ENCODE measurements around the gene CLSTN2. TPM values are rescaled to one million over a fixed set of nuclear protein-coding genes. Genes with fewer than 3 reads are reported as not detected.

The CLSTN2 gene
- total and polyA plus RNA-seq, 5 experiments from 2014 or later: not detected

DNA sequence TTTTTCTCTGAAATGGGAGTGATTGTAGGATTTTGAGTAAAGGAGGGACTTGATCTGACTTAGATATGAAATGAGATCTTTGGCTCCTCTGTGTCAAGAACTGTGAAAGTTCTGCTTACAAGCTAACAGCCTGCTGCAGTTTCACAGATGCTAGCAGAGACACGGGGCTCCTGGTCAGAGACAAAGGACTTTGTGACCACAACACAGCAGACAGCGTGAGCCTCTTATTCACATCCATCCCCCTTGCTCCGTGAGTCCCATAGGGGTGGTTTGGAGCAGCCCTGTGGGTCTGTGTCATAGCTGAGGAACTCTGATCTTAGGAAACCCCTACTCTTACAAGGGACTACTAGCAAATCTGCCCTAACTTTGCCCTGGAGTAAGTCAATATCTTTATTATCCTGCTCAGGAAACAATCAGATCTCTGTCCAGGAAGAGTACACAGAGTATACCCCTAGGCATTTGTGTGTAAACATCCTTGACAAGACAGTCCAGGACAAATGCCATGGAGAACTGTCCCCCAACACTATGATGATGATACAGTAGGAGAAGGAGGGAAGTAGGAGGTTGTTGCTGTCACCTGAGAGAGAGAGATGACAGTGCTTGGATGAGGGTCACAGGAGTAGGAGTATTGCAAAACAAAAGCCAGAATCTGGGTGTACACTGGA is 80.0 kb downstream of the CLSTN2 start:
- H3K27ac Mint-ChIP-seq: no peak overlapping the region
- no peaks in the 10 kb centered on the region for H3K36me3 Mint-ChIP-seq
- no peaks in the 10 kb centered on the region for H3K4me1 Mint-ChIP-seq
- ATAC-seq (peak in 1 of 2 donors; percentile 5), DNase-seq (no peak)
- H3K9me3 Mint-ChIP-seq: no peaks in the 10 kb centered on the region
- peaks cover 0 to 15% (median 4%) of the 10 kb centered on the region in 5 donors for H3K27me3 Mint-ChIP-seq
- no peak overlapping the region for H3K4me3 Mint-ChIP-seq
- POLR2A ChIA-PET: no interaction called here

DNA sequence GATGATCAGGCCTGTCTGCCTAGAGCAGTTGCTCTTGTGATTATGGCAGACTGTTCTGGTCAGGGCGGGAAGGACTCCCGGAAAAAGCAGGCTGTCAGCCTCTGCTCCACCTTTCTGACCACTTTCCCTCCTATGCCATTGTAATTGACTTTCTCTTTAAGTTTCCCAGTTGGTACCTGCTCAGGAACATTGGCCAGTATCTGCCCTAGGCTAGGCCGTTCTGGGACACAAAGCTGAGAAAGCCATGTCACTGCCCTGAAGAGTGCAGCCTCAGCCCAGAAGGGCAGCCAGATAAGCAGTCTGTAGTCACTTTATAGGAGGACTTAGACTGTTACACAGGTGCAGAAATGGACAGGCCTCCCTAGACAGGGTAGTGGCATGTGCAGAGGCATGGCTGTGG is 80.8 kb downstream of the CLSTN2 start:
- no peak for ATAC-seq
- POLR2A ChIA-PET: no interaction called here
- Mint-ChIP-seq H3K27ac (no peak overlapping the region), H3K9me3 (no peaks in the 10 kb centered on the region), H3K36me3 (no peaks in the 10 kb centered on the region), H3K4me1 (no peaks in the 10 kb centered on the region), H3K27me3 (peaks cover 0 to 14% (median 3%) of the 10 kb centered on the region in 5 donors), H3K4me3 (no peak overlapping the region)
- no peak for DNase-seq

DNA sequence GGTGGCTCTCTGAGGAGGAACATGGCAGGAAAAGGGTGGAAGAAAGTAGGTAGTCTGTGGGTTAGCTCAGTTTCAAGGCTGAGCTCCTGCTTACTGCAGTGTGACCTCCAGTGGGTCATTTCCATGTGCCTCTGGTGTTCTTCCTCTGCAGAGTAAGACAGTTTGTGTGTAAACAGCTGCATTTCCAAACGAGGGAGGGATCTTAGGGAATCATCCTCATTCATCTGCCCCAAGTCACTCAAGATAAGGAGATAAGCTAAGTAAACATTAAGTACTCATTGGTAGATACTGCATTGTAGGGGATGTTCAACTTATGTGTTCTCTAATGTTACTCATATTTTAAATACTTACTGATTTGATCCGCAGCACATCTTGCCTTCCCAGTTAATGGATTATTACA is 83.6 kb downstream of the CLSTN2 start:
- H3K9me3 Mint-ChIP-seq: no peaks in the 10 kb centered on the region
- DNase-seq (no peak), ATAC-seq (no peak)
- no peak overlapping the region for H3K4me3 Mint-ChIP-seq
- POLR2A ChIA-PET: no interaction called here
- H3K36me3 Mint-ChIP-seq: no peaks in the 10 kb centered on the region
- peaks cover 0 to 2% (median 0%) of the 10 kb centered on the region in 4 donors for H3K4me1 Mint-ChIP-seq
- peaks cover 0 to 17% (median 0%) of the 10 kb centered on the region in 5 donors for H3K27me3 Mint-ChIP-seq
- no peak overlapping the region for H3K27ac Mint-ChIP-seq

DNA sequence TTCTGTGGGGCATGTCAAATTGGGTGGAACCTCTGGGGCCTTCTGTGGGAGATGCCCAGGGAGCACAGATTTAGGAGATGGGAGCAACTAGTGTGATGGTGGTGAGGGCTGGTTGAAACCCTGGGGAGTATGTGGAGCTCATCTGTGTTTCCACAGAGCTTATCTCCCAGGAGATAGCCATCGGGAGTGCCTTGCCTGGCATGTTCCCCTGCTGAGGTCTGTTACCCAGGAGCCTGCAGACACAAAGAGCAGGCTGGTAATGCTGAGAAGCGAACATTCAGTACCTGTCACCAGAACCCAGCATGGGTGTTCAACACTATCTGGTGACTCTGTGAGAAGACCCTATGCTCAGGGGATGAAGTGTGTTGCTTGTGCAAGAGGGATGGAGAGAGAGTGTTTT is 85.0 kb downstream of the CLSTN2 start:
- H3K4me3 Mint-ChIP-seq: no peak overlapping the region
- no peaks in the 10 kb centered on the region for H3K36me3 Mint-ChIP-seq
- no peak for ATAC-seq
- H3K4me1 Mint-ChIP-seq: peaks cover 0 to 2% (median 0%) of the 10 kb centered on the region in 4 donors
- no peaks in the 10 kb centered on the region for H3K9me3 Mint-ChIP-seq
- H3K27ac Mint-ChIP-seq: no peak overlapping the region
- DNase-seq: no peak
- POLR2A ChIA-PET: no interaction called here
- H3K27me3 Mint-ChIP-seq: peaks cover 0 to 13% (median 0%) of the 10 kb centered on the region in 5 donors

DNA sequence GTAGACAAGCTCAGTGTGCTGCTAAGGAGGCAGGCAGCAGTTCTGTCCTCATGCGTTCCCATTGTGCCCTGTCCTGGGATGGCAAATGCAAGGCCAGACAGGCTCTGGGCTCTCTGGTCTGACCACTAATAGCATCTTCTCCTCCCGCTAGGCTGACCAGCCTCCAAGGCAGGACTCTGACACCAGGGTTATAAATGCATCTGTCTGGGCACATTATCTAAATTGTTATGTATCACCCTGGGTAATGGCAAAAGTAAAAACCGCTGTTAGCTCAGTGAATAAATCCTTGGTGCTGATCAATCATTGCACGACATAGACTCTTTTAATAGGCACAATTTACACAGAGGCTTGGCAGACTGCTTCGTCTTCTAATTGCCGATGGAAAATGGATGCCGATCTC is 85.6 kb downstream of the CLSTN2 start:
- Mint-ChIP-seq H3K4me1 (peaks cover 0 to 2% (median 0%) of the 10 kb centered on the region in 4 donors), H3K4me3 (no peak overlapping the region), H3K36me3 (no peaks in the 10 kb centered on the region), H3K27ac (no peak overlapping the region), H3K27me3 (peaks cover 0 to 15% (median 0%) of the 10 kb centered on the region in 5 donors), H3K9me3 (peaks cover 0 to 2% (median 0%) of the 10 kb centered on the region in 9 donors)
- DNase-seq (no peak), ATAC-seq (no peak)
- POLR2A ChIA-PET: no interaction called here

DNA sequence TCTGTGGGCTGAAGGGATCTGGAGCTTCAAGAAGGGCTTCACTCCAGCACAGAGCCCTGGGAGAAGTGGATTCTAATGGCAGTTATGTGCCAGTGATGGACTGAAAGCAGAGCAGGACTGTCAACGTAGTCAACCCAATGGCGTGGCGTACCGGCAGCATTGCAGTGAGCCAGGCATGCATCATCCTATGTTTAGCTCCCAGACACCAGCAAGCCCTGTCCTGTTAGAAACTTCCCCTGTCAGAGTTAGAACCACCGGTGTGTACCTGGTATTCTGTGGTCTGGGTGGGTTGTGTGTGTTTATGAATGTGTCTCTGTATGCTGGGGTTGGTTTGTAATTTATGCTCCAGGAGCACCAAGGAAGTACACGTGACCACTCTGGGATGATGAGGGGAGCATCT is 86.3 kb downstream of the CLSTN2 start:
- Mint-ChIP-seq H3K27me3 (peaks cover 0 to 18% (median 0%) of the 10 kb centered on the region in 5 donors), H3K9me3 (peaks cover 0 to 2% (median 0%) of the 10 kb centered on the region in 9 donors), H3K27ac (no peak overlapping the region), H3K4me1 (peaks cover 0 to 2% (median 0%) of the 10 kb centered on the region in 4 donors), H3K36me3 (no peaks in the 10 kb centered on the region), H3K4me3 (no peak overlapping the region)
- POLR2A ChIA-PET: no interaction called here
- DNase-seq: no peak
- ATAC-seq: no peak

DNA sequence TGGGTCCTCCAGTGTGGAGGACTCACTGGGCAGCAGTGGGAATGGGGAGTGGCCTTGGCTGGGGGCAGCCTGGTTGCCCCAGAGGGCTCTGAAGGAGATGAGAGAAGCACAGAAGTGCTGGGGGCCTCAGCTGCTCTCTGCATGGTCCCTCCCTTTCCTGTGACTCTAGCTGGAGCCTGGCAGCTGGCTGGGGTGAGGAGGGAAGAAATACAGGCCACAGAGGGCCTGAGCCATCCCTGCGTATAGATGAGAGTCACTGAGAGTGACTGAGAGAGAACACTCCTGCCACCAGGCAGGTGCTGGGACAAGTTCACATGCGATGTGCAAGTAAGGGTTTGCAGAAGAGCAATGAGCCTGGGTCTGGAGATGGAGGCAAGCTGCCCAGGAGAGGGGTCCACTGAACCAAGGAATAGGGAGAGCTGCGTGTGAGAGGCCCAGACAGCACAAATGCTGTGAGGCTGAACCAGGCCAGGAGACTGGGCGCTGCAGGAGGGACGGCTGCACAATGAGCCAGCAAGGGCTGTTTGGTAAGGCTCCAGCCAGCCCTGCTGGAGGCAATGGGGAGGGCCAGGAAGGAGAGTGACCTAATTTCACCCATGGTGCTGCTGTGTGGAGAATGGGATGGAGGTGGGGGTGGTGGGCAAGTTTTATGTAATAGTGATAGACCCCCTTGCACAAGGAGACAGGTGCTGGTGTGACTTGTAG is 87.2 kb downstream of the CLSTN2 start:
- H3K9me3 Mint-ChIP-seq: peaks cover 0 to 2% (median 0%) of the 10 kb centered on the region in 9 donors

DNA sequence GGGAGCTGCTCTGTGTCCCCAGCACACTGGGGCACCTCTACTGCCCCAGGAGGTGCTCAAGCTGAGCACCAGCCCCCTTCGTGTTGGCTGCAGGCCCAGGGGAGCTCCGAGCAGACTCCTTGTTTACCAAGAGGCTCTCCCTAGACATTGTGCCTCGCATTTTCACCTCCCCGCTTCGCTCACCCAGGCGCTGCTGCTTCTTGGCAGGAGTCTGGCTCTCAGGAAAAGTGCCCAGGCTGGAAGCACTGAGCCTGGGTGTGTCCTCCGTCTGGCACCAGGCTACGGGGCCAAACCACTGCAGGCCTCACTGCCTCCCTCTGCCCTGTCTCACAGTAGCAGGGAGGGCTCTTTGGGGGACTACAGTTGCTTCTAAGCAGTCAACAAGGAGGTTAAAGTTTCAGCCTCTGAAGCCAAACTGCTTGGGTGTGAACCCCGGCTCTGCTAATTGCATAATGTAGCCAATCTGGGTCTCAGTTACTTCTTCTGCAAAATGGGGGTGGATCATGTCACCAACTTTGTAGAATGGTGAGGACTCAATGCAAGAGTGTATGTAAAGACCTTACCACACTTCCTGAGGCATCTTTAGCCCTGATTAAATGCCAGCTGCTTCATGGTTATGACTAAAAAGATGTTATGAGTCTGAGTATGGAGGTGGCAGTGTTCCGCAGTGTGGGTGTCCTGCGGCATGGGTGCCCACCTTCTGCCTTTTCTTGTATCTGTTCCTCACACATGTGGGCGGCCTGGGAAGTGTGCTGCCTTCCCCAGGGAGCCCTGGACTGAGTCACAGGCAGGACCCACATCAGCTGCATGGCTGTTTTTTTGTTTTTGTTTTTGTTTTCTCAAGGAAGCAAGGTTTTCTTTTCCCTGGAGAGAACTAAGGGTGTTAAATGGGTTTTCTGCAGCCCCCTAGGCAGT is 88.9 kb downstream of the CLSTN2 start:
- no peak for DNase-seq
- H3K36me3 Mint-ChIP-seq: no peaks in the 10 kb centered on the region
- POLR2A ChIA-PET: no interaction called here
- peaks cover 0 to 2% (median 0%) of the 10 kb centered on the region in 9 donors for H3K9me3 Mint-ChIP-seq
- ATAC-seq: no peak
- no peak overlapping the region for H3K4me3 Mint-ChIP-seq
- H3K27ac Mint-ChIP-seq: no peak overlapping the region
- H3K27me3 Mint-ChIP-seq: peaks cover 0 to 22% (median 2%) of the 10 kb centered on the region in 5 donors
- peaks cover 0 to 2% (median 0%) of the 10 kb centered on the region in 4 donors for H3K4me1 Mint-ChIP-seq

More for the DNA sequence above, 87.2 kb downstream of the CLSTN2 start:
- Mint-ChIP-seq H3K27ac (no peak overlapping the region), H3K4me3 (no peak overlapping the region), H3K27me3 (peaks cover 0 to 18% (median 0%) of the 10 kb centered on the region in 5 donors), H3K4me1 (peaks cover 0 to 2% (median 0%) of the 10 kb centered on the region in 4 donors), H3K36me3 (no peaks in the 10 kb centered on the region)
- POLR2A ChIA-PET: no interaction called here
- DNase-seq: no peak
- no peak for ATAC-seq

DNA sequence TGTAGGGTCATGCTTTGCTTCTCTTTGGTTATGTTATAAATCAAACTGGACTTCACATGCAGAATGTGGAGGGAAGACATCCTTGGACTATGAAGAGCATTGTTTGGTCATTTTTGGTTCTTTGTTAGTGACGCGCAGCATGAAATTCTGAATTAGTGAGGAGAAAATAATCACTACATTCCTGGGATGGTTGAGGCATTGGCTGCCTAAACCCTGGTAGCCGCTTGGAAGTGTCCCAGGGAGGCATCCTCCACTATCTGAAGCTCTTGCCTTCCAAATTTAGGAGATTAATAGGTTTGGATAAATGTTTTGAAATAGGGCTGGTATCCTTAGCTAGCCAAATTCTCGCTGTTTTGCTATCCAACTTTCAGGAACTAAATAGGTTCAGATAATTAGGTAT is 96.2 kb downstream of the CLSTN2 start:
- Mint-ChIP-seq H3K27me3 (peaks cover 0 to 26% (median 4%) of the 10 kb centered on the region in 5 donors), H3K4me1 (no peaks in the 10 kb centered on the region), H3K9me3 (no peaks in the 10 kb centered on the region), H3K27ac (no peak overlapping the region), H3K36me3 (no peaks in the 10 kb centered on the region), H3K4me3 (no peak overlapping the region)
- POLR2A ChIA-PET: no interaction called here
- DNase-seq (no peak), ATAC-seq (no peak)

DNA sequence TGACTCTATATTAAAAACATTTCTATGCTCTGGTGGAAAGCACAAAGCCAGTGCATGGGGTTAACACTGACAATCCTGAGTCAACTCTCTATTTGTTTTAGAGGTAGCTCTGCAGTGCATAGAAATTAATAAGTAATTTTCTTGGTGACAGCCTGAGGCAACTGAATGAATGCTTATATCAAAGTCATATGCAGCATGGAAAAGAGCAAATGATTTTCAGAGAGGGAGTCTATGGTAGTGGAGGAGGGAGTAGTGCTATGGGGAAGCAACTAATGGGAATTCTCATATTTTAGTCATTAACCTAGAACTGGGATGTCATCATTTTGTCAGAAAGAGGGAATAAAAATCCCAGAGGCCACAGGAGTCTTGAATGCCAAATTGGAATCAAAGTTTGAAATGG is 99.1 kb downstream of the CLSTN2 start:
- DNase-seq (no peak), ATAC-seq (no peak)
- Mint-ChIP-seq H3K4me3 (no peak overlapping the region), H3K27ac (no peak overlapping the region), H3K4me1 (no peaks in the 10 kb centered on the region), H3K27me3 (peaks cover 0 to 17% (median 4%) of the 10 kb centered on the region in 5 donors), H3K36me3 (no peaks in the 10 kb centered on the region), H3K9me3 (no peaks in the 10 kb centered on the region)
- POLR2A ChIA-PET: no interaction called here

DNA sequence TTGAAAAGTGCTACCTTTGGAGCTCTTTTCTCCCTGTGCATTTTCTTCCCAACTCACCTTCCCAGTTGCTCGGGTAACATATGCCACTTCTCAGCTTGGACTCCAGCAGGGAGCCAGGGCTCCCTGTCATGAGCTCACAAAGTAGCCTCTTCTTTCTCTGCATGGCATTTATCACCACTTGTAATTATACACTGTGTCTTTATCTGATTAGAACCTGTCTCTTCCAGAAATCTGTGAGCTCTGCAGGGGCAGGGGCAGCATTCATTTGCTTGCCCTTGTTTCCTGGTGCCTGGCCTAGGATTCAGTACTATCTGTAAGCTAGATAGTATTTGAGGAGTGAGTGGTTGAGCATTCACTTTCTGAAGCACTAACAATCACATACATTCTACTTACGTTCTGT is 100.9 kb downstream of the CLSTN2 start:
- no peak overlapping the region for H3K27ac Mint-ChIP-seq
- no peaks in the 10 kb centered on the region for H3K36me3 Mint-ChIP-seq
- H3K27me3 Mint-ChIP-seq: peaks cover 0 to 17% (median 4%) of the 10 kb centered on the region in 5 donors
- ATAC-seq (no peak), DNase-seq (no peak)
- peaks cover 0 to 7% (median 0%) of the 10 kb centered on the region in 9 donors for H3K9me3 Mint-ChIP-seq
- H3K4me3 Mint-ChIP-seq: no peak overlapping the region
- H3K4me1 Mint-ChIP-seq: no peaks in the 10 kb centered on the region
- POLR2A ChIA-PET: no interaction called here

DNA sequence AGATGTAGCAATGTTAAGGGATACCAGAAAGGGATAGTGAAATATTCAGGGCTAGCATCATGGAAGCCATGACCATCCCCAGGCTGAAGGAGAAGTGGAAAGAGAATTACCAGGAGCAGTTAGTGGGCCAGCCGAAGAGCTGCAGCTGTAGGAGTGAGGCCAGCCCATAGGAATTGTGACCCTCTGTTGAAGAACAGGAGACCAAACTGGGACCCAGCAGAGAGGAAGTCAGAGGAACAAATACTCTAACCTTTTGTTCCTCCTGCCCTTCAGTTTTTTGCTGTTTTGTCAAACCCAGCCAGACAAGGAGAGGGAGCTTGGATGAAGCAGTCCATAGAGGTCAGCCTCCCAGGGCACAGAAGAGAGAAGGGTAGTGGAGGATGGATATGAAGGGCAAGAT is 115.4 kb downstream of the CLSTN2 start:
- ATAC-seq (no peak), DNase-seq (no peak)
- POLR2A ChIA-PET: no interaction called here
- H3K36me3 Mint-ChIP-seq: no peaks in the 10 kb centered on the region
- H3K4me3 Mint-ChIP-seq: no peak overlapping the region
- H3K4me1 Mint-ChIP-seq: no peaks in the 10 kb centered on the region
- H3K27ac Mint-ChIP-seq: peak overlapping the region in 1 of 10 donors; percentile 40
- H3K9me3 Mint-ChIP-seq: peaks cover 0 to 3% (median 0%) of the 10 kb centered on the region in 9 donors
- peaks cover 5 to 47% (median 11%) of the 10 kb centered on the region in 5 donors for H3K27me3 Mint-ChIP-seq
